Measurements from ENCODE around the gene C9orf153. TPM values are rescaled to one million over a fixed set of nuclear protein-coding genes. Genes with fewer than 3 reads are reported as not detected.

The C9orf153 gene
- total and polyA plus RNA-seq, 2 experiments from 2014 or later, result 0.29 TPM; not detected in 1

DNA sequence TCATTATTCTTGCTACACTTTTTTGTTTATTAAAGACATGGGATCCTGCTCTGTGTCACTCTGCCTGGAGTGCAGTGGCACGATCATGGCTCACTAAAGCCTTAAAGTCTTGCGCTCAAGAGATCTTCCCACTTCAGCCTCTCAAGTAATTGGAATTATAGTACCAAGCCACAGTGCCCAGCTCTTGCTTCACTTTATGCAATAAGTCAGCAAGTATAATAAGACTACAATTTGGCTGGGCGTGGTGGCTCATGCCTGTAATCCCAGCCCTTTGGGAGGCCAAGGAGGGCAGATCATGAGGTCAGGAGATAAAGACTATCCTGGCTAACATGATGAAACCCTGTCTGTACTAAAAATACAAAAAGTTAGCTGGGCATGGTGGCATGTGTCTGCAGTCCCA, 5.9 kb downstream of the C9orf153 start (continued):
- TF ChIP-seq, protein P1, sequence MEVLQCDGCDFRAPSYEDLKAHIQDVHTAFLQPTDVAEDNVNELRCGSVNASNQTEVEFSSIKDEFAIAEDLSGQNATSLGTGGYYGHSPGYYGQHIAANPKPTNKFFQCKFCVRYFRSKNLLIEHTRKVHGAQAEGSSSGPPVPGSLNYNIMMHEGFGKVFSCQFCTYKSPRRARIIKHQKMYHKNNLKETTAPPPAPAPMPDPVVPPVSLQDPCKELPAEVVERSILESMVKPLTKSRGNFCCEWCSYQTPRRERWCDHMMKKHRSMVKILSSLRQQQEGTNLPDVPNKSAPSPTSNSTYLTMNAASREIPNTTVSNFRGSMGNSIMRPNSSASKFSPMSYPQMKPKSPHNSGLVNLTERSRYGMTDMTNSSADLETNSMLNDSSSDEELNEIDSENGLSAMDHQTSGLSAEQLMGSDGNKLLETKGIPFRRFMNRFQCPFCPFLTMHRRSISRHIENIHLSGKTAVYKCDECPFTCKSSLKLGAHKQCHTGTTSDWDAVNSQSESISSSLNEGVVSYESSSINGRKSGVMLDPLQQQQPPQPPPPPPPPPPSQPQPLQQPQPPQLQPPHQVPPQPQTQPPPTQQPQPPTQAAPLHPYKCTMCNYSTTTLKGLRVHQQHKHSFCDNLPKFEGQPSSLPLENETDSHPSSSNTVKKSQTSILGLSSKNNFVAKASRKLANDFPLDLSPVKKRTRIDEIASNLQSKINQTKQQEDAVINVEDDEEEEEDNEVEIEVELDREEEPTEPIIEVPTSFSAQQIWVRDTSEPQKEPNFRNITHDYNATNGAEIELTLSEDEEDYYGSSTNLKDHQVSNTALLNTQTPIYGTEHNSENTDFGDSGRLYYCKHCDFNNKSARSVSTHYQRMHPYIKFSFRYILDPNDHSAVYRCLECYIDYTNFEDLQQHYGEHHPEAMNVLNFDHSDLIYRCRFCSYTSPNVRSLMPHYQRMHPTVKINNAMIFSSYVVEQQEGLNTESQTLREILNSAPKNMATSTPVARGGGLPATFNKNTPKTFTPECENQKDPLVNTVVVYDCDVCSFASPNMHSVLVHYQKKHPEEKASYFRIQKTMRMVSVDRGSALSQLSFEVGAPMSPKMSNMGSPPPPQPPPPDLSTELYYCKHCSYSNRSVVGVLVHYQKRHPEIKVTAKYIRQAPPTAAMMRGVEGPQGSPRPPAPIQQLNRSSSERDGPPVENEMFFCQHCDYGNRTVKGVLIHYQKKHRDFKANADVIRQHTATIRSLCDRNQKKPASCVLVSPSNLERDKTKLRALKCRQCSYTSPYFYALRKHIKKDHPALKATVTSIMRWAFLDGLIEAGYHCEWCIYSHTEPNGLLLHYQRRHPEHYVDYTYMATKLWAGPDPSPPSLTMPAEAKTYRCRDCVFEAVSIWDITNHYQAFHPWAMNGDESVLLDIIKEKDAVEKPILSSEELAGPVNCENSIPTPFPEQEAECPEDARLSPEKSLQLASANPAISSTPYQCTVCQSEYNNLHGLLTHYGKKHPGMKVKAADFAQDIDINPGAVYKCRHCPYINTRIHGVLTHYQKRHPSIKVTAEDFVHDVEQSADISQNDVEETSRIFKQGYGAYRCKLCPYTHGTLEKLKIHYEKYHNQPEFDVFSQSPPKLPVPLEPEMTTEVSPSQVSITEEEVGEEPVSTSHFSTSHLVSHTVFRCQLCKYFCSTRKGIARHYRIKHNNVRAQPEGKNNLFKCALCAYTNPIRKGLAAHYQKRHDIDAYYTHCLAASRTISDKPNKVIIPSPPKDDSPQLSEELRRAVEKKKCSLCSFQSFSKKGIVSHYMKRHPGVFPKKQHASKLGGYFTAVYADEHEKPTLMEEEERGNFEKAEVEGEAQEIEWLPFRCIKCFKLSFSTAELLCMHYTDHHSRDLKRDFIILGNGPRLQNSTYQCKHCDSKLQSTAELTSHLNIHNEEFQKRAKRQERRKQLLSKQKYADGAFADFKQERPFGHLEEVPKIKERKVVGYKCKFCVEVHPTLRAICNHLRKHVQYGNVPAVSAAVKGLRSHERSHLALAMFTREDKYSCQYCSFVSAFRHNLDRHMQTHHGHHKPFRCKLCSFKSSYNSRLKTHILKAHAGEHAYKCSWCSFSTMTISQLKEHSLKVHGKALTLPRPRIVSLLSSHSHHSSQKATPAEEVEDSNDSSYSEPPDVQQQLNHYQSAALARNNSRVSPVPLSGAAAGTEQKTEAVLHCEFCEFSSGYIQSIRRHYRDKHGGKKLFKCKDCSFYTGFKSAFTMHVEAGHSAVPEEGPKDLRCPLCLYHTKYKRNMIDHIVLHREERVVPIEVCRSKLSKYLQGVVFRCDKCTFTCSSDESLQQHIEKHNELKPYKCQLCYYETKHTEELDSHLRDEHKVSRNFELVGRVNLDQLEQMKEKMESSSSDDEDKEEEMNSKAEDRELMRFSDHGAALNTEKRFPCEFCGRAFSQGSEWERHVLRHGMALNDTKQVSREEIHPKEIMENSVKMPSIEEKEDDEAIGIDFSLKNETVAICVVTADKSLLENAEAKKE (CRISPR knock-in tag; IDR thresholded peaks at IDR 0.05), result no peak

DNA sequence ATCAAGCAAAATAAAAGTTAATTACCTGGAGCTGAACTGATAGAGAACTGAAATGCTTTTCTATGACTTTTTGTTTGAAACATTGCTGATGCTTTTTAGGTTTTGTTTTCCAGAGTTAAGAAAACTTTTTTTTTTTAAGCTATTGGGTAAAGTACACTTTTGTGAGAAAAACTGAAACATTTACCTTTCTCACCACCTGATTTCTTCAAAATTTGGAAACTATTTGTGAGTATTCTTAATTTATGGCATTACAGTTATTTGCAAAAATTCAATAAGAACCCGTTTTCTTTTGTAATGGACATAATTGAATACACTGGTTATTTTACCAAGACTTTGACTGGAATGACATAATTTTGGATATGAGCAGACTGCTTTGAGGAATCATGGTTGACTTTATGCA, 6.6 kb downstream of the C9orf153 start:
- no peak overlapping the region for H3K4me2 ChIP-seq
- peaks cover 28% of the 10 kb centered on the region for H3K9me3 Mint-ChIP-seq
- H3K4me3 Mint-ChIP-seq, result no peak overlapping the region
- peaks cover 9% of the 10 kb centered on the region; the same call in 1 of the 2 replicates for H3K36me3 ChIP-seq (ENCODE audit: insufficient read depth)
- no peak for ATAC-seq
- no peak overlapping the region for H3K4me3 ChIP-seq
- H3K4me1 Mint-ChIP-seq, result no peaks in the 10 kb centered on the region
- TF ChIP-seq CREB1 (CRISPR knock-in tag; IDR thresholded peaks at IDR 0.05; ENCODE audit: low read depth), result no peak
- no peaks in the 10 kb centered on the region for H3K4me1 ChIP-seq (ENCODE audit: insufficient read depth)
- DNase-seq (ENCODE audit: low spot score), result no peak
- H3K79me2 ChIP-seq (replicated peaks; ENCODE audit: insufficient read depth), result no peaks in the 10 kb centered on the region
- H3K36me3 Mint-ChIP-seq (ENCODE audit: low read depth), result peaks cover 13% of the 10 kb centered on the region; the same call in 2 of the 3 replicates
- H3K27ac Mint-ChIP-seq, result no peak overlapping the region
- 0 out of 2 replicates have a peak, but pooled peaks cover 2% of the 10 kb centered on the region for H3F3A ChIP-seq (replicated peaks; ENCODE audit: low read depth)
- no peak overlapping the region for H2AFZ ChIP-seq
- no peaks in the 10 kb centered on the region for H3K27me3 ChIP-seq (ENCODE audit: insufficient read depth)
- peaks cover 3% of the 10 kb centered on the region for H3K27me3 Mint-ChIP-seq (ENCODE audit: insufficient read depth, low read depth, poor library complexity)
- H4K20me1 ChIP-seq (replicated peaks; ENCODE audit: insufficient read depth), result no peaks in the 10 kb centered on the region
- H3K27ac ChIP-seq (ENCODE audit: low read depth), result no peak overlapping the region
- H3K9me2 ChIP-seq (ENCODE audit: insufficient read depth), result no peaks in the 10 kb centered on the region

DNA sequence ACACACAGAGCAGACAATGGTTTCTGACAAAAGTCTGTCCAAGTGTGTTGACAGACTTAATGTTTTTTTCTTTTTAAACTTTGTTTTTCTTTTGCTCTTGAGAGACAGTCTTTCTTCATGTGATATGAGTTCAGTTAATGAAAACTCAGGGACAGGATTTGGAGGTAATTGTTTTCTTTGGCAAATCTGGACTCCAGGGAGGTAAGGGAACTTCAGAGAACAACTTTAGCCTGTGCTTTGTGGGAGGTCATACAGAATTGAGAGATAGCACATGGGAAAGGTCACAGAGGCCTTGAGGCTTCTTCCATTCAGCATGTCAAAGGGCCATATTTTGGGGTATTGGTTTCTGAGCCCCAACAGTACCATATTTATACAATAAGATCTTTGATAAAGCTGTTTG, 9.3 kb downstream of the C9orf153 start:
- peaks cover 9% of the 10 kb centered on the region; the same call in 1 of the 2 replicates for H3K36me3 ChIP-seq (ENCODE audit: insufficient read depth)
- no peak for DNase-seq (ENCODE audit: low spot score)
- H3K27ac Mint-ChIP-seq, result no peak overlapping the region
- H3K36me3 Mint-ChIP-seq (ENCODE audit: low read depth), result peaks cover 13% of the 10 kb centered on the region; the same call in 2 of the 3 replicates
- H3K4me1 ChIP-seq (ENCODE audit: insufficient read depth), result peaks cover 4% of the 10 kb centered on the region; the same call in 1 of the 2 replicates
- no peak overlapping the region for H3K4me3 Mint-ChIP-seq
- no peaks in the 10 kb centered on the region for H3K27me3 ChIP-seq (ENCODE audit: insufficient read depth)
- H3K79me2 ChIP-seq (replicated peaks; ENCODE audit: insufficient read depth), result no peaks in the 10 kb centered on the region
- H4K20me1 ChIP-seq (replicated peaks; ENCODE audit: insufficient read depth), result no peaks in the 10 kb centered on the region
- H3K27me3 Mint-ChIP-seq (ENCODE audit: insufficient read depth, low read depth, poor library complexity), result peaks cover 3% of the 10 kb centered on the region
- no peak for ATAC-seq
- no peak for TF ChIP-seq JUNB (IDR thresholded peaks at IDR 0.05; ENCODE audit: unreplicated experiment)
- TF ChIP-seq ZNF114 (CRISPR knock-in tag; IDR thresholded peaks at IDR 0.05), result no peak
- H2AFZ ChIP-seq, result no peak overlapping the region
- H3K9me3 Mint-ChIP-seq, result peaks cover 28% of the 10 kb centered on the region
- no peaks in the 10 kb centered on the region for H3F3A ChIP-seq (replicated peaks; ENCODE audit: low read depth)
- H3K4me1 Mint-ChIP-seq, result no peaks in the 10 kb centered on the region; the same call in 2 of the 3 replicates
- no peak overlapping the region for H3K4me2 ChIP-seq
- no peak overlapping the region for H3K27ac ChIP-seq (ENCODE audit: low read depth)
- no peak overlapping the region for H3K4me3 ChIP-seq
- H3K9me2 ChIP-seq (ENCODE audit: insufficient read depth), result no peaks in the 10 kb centered on the region

Measured in GM23338 (cell line).